ENCODE data around the gene NOC3L.
"Not testable (repeated sequence)": the region's sequence is repeated elsewhere in the genome, so short reads cannot be mapped to it uniquely, and the experiment has no call there.

NOC3L gene

GRCh38 chr10:94362360-94363250 is at the start of gene NOC3L:
TSS of gene NOC3L (minus strand) at chr10:94362939. CDS start at chr10:94362838, 101 bp downstream.
- peak; percentile 83 to 94 for DNase-seq (ENCODE audit: low read depth in 2 of 2, low spot score in 1 of 2)

GRCh38 chr10:94412449-94412848 is 49.7 kb upstream of the NOC3L start:
- no peak for DNase-seq (ENCODE audit: low read depth in 2 of 2, low spot score in 1 of 2)

DNA sequence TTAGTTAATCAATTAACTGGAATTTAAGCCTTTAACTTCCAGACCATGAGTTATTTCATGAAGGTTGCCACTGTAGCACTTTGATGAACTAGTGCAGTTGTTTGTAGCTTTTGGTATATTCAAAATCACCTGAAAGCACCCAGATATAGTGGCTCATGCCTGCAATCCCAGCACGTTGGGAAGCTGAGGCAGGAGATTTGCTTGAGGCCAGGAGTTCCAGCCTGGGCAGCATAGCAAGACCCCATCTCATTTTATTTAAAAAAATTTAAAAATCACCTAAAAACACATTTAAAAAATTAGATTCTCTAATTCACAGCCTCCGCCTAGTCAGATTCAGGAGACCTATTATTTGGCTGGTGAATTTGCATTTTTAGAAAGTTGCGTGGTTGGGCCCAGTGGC is 48.6 kb upstream of the NOC3L start:
- DNase-seq (ENCODE audit: low read depth in 2 of 2, low spot score in 1 of 2): no peak

GRCh38 chr10:94409021-94409657 is 46.4 kb upstream of the NOC3L start:
- DNase-seq (ENCODE audit: low read depth in 2 of 2, low spot score in 1 of 2): no peak

GRCh38 chr10:94407668-94408067 is 44.9 kb upstream of the NOC3L start:
- no peak for DNase-seq (ENCODE audit: low read depth in 2 of 2, low spot score in 1 of 2)

DNA sequence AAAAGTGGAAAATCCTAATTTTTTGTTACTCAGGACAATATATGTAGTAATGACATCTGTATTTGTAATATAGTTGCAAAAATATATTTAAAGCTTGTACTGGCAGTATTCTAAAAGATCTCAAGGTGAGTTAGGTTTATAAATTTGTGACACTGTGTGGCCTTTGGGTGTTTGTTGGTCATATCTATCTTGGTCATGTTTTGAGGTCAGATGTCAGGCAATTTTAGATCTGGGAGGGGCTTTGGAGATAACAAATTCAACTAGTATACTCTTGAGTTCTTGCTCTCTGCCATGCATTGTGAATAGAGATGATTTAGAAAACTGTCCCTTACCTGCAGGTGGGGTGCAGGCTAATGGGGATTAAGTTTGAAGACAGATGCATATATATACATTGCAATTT is 42.7 kb upstream of the NOC3L start:
- no peak for DNase-seq (ENCODE audit: low read depth in 2 of 2, low spot score in 1 of 2)

DNA sequence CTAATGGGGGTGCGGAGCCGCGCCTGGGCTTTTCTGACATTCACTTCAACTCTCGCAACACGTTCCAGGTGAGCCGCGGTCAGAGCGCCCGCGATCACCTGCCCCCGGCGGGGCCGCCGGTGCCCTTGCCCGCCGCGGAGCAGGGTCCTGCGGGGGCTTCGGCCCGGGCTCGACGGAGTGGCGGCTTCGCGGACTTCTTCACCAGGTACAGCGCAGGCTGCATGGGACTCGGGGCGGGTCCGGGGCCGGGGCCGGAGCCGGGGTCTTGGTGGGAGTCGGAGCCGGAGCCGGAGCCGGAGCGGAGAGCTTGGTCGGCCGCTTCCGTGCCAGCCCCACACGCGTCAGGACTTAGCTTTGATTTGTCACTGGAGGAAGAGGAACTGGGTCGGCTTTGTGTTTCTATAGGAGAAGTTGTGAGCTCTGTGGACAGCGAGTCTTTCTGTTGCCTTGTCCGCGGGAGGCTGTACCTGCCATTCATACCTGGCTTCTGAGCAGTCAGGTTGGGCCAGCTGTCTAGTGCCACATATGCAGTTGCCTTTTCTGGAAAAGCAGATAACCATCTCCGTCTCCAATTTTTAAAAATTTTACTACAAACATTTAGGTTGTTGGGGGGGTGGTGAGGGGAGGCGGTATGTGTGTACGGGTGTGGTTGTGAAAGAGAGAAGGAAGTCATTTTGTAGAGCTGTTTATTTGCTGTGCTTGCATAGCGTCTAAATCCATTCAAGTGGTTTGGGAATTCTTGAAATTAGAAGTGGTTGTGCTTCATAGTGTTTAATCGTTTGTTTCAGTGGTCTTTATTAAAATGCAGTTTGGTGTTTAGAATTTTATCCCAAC is 40.9 kb upstream of the NOC3L start:
- DNase-seq (ENCODE audit: low read depth in 2 of 2, low spot score in 1 of 2): no peak

- DNase-seq (ENCODE audit: low read depth in 2 of 2, low spot score in 1 of 2): no peak
These were observed 40.2 kb upstream of the NOC3L start for GRCh38 chr10:94402843-94403379.

- no peak for DNase-seq (ENCODE audit: low read depth in 2 of 2, low spot score in 1 of 2)
These were observed 39.6 kb upstream of the NOC3L start, which contains the start of gene TBC1D12 for GRCh38 chr10:94402204-94402842. TSS of gene TBC1D12 (plus strand) at chr10:94402541. CDS start at chr10:94402614, 73 bp downstream.

- no peak for DNase-seq (ENCODE audit: low read depth in 2 of 2, low spot score in 1 of 2)
These were observed 36.0 kb upstream of the NOC3L start for GRCh38 chr10:94398762-94399161.

DNA sequence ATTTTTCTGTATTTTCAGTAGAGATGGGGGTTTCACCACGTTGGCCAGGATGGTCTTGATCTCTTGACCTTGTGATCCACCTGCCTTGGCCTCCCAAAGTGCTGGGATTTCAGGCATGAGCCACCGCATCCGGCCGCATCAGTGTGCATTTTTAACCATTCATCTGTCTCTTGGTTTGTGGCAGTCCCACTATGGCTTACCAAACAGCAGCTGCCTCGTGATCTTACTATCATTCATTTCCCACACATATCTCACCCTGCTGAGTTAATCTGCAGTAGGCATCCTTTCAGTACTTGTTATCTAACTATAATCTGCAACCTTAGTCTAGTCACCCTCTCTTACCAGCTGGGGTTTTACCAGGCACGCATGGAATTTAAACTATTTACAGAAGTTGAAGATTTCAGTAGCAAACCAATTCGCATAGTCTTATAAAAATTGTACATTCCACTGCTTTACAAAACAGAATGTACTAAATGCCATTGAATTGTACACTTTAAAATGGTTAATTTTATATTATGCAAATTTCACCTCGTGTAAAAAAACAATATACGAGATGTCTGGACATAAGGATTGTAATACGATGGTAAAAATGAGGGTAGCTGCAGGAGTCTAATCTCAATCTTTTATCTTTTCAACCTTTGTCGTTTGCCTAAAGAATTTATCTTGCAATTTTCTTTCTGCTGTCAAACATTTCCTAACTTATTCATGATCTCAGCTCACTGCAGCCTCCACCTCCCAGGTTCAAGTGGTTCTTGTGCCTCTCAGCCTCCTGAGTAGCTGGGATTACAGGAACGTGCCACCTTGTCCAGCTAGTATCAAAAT is 35.0 kb upstream of the NOC3L start:
- no peak for DNase-seq (ENCODE audit: low read depth in 2 of 2, low spot score in 1 of 2)

- DNase-seq (ENCODE audit: low read depth in 2 of 2, low spot score in 1 of 2): not testable (repeated sequence)
These were observed 29.4 kb upstream of the NOC3L start for GRCh38 chr10:94392117-94392516.

- DNase-seq (ENCODE audit: low read depth in 2 of 2, low spot score in 1 of 2): not testable (repeated sequence)
These were observed 23.0 kb upstream of the NOC3L start for GRCh38 chr10:94385733-94386132.

DNA sequence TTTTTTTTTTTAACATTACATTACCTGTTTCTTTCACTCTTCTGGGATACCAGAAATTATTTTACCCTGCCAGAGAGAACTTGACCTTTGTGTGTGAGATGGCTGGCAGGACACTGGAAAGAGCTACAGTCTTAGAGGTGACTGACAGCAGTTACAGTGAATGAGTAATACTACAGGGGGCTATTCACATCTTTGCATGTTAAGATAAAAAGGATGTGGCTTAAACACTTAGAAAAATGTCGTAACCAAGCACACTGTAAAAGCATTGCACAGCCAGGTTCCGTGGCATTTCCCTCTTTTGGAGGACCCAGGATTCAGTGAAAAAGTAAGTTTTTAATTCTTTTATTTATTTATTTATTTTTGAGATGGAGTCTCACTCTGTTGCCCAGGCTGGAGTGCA is 20.8 kb upstream of the NOC3L start:
- DNase-seq (ENCODE audit: low read depth in 2 of 2, low spot score in 1 of 2): no peak

DNA sequence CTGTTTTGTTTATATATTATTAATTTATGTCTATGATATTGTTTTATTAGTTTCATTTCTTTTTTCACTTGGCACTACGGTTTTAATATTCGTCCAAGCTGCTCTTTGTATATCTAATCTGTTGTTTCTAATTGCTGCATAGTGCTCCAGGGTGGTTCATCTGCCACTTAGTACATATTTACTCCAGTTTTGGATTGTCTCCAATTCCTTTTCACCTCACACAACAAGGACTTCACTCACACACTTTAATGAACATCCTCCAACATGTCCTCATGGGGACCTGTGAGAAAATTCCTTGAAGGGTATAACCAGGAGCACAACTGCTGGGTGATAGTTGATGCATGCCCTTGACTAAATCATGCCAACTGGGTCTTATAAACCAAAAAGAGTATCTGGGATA is 14.1 kb upstream of the NOC3L start:
- no peak for DNase-seq (ENCODE audit: low read depth in 2 of 2, low spot score in 1 of 2)

DNA sequence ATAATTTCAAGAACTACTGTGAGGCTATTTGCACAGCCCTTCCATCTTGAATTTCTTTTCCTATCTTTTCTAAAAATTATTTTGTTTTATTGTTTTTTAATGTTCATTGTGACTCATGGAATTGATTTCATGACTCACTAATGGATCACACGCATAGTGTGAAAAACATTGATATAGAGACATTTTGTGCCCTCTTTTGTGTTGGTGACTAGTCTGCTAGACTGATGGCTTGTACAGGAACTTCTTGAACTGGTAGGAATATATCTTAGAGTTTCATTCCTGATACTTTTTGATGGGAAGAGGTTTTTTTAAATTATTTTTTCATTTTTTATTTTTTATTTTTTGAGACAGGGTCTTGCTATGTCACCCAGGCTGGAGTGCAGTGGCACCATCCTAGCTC is 12.6 kb upstream of the NOC3L start:
- DNase-seq (ENCODE audit: low read depth in 2 of 2, low spot score in 1 of 2): no peak

DNA sequence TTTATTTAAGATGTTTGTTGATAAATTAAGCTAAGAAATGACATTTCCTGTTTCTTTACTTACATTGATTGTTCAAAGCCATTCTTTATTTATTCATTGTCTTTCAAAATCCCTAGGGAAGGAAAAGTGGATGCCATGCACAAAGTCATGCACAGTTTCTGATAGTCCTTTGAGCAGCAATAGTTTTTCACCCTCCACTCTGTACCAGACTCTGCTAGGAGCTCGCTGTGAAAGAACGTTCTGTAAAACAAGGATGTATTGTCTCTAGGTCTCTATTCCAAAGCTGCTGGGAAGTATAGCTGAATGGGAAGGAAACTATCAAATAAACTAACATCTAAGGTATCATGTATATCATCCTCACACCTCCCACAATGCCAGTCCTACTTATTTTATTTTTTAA is 7.8 kb upstream of the NOC3L start:
- DNase-seq (ENCODE audit: low read depth in 2 of 2, low spot score in 1 of 2): no peak

- DNase-seq (ENCODE audit: low read depth in 2 of 2, low spot score in 1 of 2): no peak
These were observed 3.6 kb upstream of the NOC3L start for GRCh38 chr10:94366382-94366781.

DNA sequence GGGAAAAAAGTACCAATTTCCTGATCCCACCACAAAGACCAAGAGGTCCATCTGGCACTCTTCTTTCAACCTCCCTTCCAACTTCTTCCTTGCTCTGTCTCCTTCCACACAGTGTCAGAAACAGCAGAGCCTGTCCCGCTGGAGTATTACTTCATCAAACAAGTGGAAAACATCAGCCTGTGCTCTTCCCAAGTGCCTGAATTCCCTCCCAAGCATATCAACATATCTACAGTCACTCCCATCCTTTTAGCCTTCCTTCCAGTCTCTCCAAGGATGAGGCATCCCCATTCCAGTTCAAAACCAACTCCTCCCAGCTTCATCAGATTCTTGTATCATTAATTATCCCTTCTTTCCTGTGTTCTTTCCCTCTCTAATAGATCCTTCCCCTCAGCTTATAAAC is 1.7 kb upstream of the NOC3L start:
- no peak for DNase-seq (ENCODE audit: low read depth in 2 of 2, low spot score in 1 of 2)

GRCh38 chr10:94363251-94363565 is 469 bp upstream of the NOC3L start:
- DNase-seq (ENCODE audit: low read depth in 2 of 2, low spot score in 1 of 2): no peak
